ENCODE measurements around the gene USP17L13. TPM values are rescaled to one million over a fixed set of nuclear protein-coding genes. Genes with fewer than 3 reads are reported as not detected.
"Not testable (repeated sequence)": the region's sequence is repeated elsewhere in the genome, so short reads cannot be mapped to it uniquely, and the experiment has no call there.

USP17L13 gene
- polyA plus RNA-seq (2013, experiment 1 of 2): not detected
- polyA plus RNA-seq (2013, experiment 2 of 2): not detected

DNA sequence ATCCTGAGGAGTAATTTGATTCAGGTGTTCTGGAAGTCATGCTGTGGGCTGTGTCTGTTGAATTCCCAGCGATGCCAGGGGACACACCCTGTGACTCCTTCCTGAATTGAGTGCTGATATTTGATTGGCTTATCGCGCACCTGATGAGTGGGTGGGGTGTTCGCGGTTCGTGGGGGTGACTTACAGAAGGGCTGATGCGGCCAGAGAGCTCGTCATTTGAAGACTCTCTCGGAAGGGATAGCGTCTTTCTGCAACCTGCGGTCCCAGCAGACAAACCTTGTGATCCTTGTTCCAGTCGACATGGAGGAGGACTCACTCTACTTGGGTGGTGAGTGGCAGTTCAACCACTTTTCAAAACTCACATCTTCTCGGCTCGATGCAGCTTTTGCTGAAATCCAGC is at the start of gene USP17L13:
USP17L13 (plus strand) TSS at position 301 of the 400 bp plus-strand sequence; CDS start at position 301, 0 bp downstream.
- H3K4ac ChIP-seq (ENCODE audit: low read length); H2BK15ac ChIP-seq (ENCODE audit: low read length); H3K36me3 ChIP-seq (replicated peaks in 1 of 2; ENCODE audit: control insufficient read depth in 2 of 2, insufficient read depth in 2 of 2, low read length in 2 of 2); H2AK5ac ChIP-seq (ENCODE audit: low read depth, low read length); H3K9me3 ChIP-seq (replicated peaks in 1 of 2; ENCODE audit: control insufficient read depth in 2 of 2, insufficient read depth in 1 of 2, low read depth in 1 of 2, low read length in 2 of 2); H3K27me3 ChIP-seq (ENCODE audit: control insufficient read depth in 3 of 3, insufficient read depth in 3 of 3, low read depth in 1 of 3, low read length in 3 of 3); H2BK12ac ChIP-seq (ENCODE audit: low read length); H4K91ac ChIP-seq (ENCODE audit: low read depth, low read length, poor library complexity); H2BK5ac ChIP-seq (ENCODE audit: low read length); H4K8ac ChIP-seq (ENCODE audit: low read depth, low read length); H2BK120ac ChIP-seq (ENCODE audit: low read depth, low read length); H3K4me3 ChIP-seq (ENCODE audit: low read length in 2 of 2); H2AFZ ChIP-seq (ENCODE audit: low read length); H3K9ac ChIP-seq (ENCODE audit: low read depth, low read length, poor library complexity); H3K79me1 ChIP-seq (ENCODE audit: low read depth, low read length); H3K14ac ChIP-seq (ENCODE audit: low read length); H3K27ac ChIP-seq (replicated peaks; ENCODE audit: low read length); DNase-seq (ENCODE audit: low spot score); H3K4me2 ChIP-seq (ENCODE audit: insufficient read depth, low read length, poor library complexity, severe bottlenecking); H3K18ac ChIP-seq (ENCODE audit: low read length); H3K23ac ChIP-seq (ENCODE audit: low read depth, low read length, poor library complexity); H3K4me1 ChIP-seq (ENCODE audit: control insufficient read depth in 2 of 2, insufficient read depth in 1 of 2, low read depth in 1 of 2, low read length in 2 of 2): not testable (repeated sequence)
- WGBS, 2 donors (ENCODE audit: extremely low coverage in 2 of 2, insufficient read length in 2 of 2, insufficient replicate concordance in 1 of 2): no CpG with 5 or more reads among the region's 14 CpGs

GRCh38 chr4:9210357-9210756 is 14.3 kb upstream of the USP17L13 start, which contains the start of gene USP17L10:
Gene USP17L10, plus strand, starts transcription at chr4:9210657. Its CDS starts 0 bp downstream, at chr4:9210657.
- no CpG with 5 or more reads among the region's 13 CpGs for WGBS, 2 donors (ENCODE audit: extremely low coverage in 2 of 2, insufficient read length in 2 of 2, insufficient replicate concordance in 1 of 2)
- H3K4ac ChIP-seq (ENCODE audit: low read length); H4K8ac ChIP-seq (ENCODE audit: low read depth, low read length); H3K18ac ChIP-seq (ENCODE audit: low read length); H3K36me3 ChIP-seq (replicated peaks in 1 of 2; ENCODE audit: control insufficient read depth in 2 of 2, insufficient read depth in 2 of 2, low read length in 2 of 2); DNase-seq (ENCODE audit: low spot score); H4K91ac ChIP-seq (ENCODE audit: low read depth, low read length, poor library complexity); H3K4me2 ChIP-seq (ENCODE audit: insufficient read depth, low read length, poor library complexity, severe bottlenecking); H3K27ac ChIP-seq (replicated peaks; ENCODE audit: low read length); H3K4me1 ChIP-seq (ENCODE audit: control insufficient read depth in 2 of 2, insufficient read depth in 1 of 2, low read depth in 1 of 2, low read length in 2 of 2); H3K79me1 ChIP-seq (ENCODE audit: low read depth, low read length); H3K4me3 ChIP-seq (ENCODE audit: low read length in 2 of 2); H2BK15ac ChIP-seq (ENCODE audit: low read length); H2BK120ac ChIP-seq (ENCODE audit: low read depth, low read length); H3K9ac ChIP-seq (ENCODE audit: low read depth, low read length, poor library complexity); H3K27me3 ChIP-seq (ENCODE audit: control insufficient read depth in 3 of 3, insufficient read depth in 3 of 3, low read depth in 1 of 3, low read length in 3 of 3); H2AFZ ChIP-seq (ENCODE audit: low read length); H3K14ac ChIP-seq (ENCODE audit: low read length); H3K23ac ChIP-seq (ENCODE audit: low read depth, low read length, poor library complexity); H2BK12ac ChIP-seq (ENCODE audit: low read length); H2AK5ac ChIP-seq (ENCODE audit: low read depth, low read length); H3K9me3 ChIP-seq (replicated peaks in 1 of 2; ENCODE audit: control insufficient read depth in 2 of 2, insufficient read depth in 1 of 2, low read depth in 1 of 2, low read length in 2 of 2); H2BK5ac ChIP-seq (ENCODE audit: low read length): not testable (repeated sequence)

DNA sequence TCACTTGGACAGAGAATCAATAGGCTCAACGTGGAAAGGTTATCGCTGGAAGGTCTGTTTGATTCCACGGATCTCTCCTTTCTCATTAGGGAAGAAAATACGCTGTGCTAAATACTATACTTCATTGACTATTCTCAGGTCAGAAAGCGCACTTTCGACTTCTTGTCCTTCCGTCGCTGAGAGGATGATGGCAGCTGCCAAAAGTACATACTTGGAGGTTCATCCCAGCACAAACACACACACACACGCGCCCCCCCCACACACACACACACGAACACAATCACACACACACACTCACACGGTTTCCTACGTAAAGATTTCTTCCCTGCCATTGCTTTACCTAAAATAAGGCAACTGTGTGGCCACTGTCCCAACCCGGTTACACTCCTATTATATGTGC is 10.0 kb upstream of the USP17L13 start:
- not testable (repeated sequence) for H3K4me3 ChIP-seq (ENCODE audit: low read length in 2 of 2); H4K8ac ChIP-seq (ENCODE audit: low read depth, low read length); H3K4ac ChIP-seq (ENCODE audit: low read length); H3K79me1 ChIP-seq (ENCODE audit: low read depth, low read length); H2AFZ ChIP-seq (ENCODE audit: low read length); H3K14ac ChIP-seq (ENCODE audit: low read length); H3K4me2 ChIP-seq (ENCODE audit: insufficient read depth, low read length, poor library complexity, severe bottlenecking); H3K9me3 ChIP-seq (replicated peaks in 1 of 2; ENCODE audit: control insufficient read depth in 2 of 2, insufficient read depth in 1 of 2, low read depth in 1 of 2, low read length in 2 of 2); H3K4me1 ChIP-seq (ENCODE audit: control insufficient read depth in 2 of 2, insufficient read depth in 1 of 2, low read depth in 1 of 2, low read length in 2 of 2); H3K18ac ChIP-seq (ENCODE audit: low read length); DNase-seq (ENCODE audit: low spot score); H2BK15ac ChIP-seq (ENCODE audit: low read length); H2AK5ac ChIP-seq (ENCODE audit: low read depth, low read length); H3K23ac ChIP-seq (ENCODE audit: low read depth, low read length, poor library complexity); H2BK5ac ChIP-seq (ENCODE audit: low read length); H3K27me3 ChIP-seq (ENCODE audit: control insufficient read depth in 3 of 3, insufficient read depth in 3 of 3, low read depth in 1 of 3, low read length in 3 of 3); H2BK12ac ChIP-seq (ENCODE audit: low read length); H3K27ac ChIP-seq (replicated peaks; ENCODE audit: low read length); H2BK120ac ChIP-seq (ENCODE audit: low read depth, low read length); H4K91ac ChIP-seq (ENCODE audit: low read depth, low read length, poor library complexity); H3K9ac ChIP-seq (ENCODE audit: low read depth, low read length, poor library complexity); H3K36me3 ChIP-seq (replicated peaks in 1 of 2; ENCODE audit: control insufficient read depth in 2 of 2, insufficient read depth in 2 of 2, low read length in 2 of 2)
- WGBS, 2 donors (ENCODE audit: extremely low coverage in 2 of 2, insufficient read length in 2 of 2, insufficient replicate concordance in 1 of 2): no CpG with 5 or more reads among the region's 14 CpGs

DNA sequence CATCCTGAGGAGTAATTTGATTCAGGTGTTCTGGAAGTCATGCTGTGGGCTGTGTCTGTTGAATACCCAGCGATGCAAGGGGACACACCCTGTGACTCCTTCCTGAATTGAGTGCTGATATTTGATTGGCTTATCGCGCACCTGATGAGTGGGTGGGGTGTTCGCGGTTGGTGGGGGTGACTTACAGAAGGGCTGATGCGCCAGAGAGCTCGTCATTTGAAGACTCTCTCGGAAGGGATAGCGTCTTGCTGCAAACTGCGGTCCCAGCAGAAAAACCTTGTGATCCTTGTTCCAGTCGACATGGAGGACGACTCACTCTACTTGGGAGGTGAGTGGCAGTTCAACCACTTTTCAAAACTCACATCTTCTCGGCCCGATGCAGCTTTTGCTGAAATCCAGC is 9.6 kb upstream of the USP17L13 start, which contains the start of gene USP17L11:
USP17L11 (plus strand) TSS at position 301 of the 400 bp plus-strand sequence; CDS start at position 301, 0 bp downstream.
- H3K36me3 ChIP-seq (replicated peaks in 1 of 2; ENCODE audit: control insufficient read depth in 2 of 2, insufficient read depth in 2 of 2, low read length in 2 of 2); H3K4me2 ChIP-seq (ENCODE audit: insufficient read depth, low read length, poor library complexity, severe bottlenecking); H3K4me1 ChIP-seq (ENCODE audit: control insufficient read depth in 2 of 2, insufficient read depth in 1 of 2, low read depth in 1 of 2, low read length in 2 of 2); H3K27me3 ChIP-seq (ENCODE audit: control insufficient read depth in 3 of 3, insufficient read depth in 3 of 3, low read depth in 1 of 3, low read length in 3 of 3); H3K23ac ChIP-seq (ENCODE audit: low read depth, low read length, poor library complexity); H2BK15ac ChIP-seq (ENCODE audit: low read length); H3K9ac ChIP-seq (ENCODE audit: low read depth, low read length, poor library complexity); H3K27ac ChIP-seq (replicated peaks; ENCODE audit: low read length); H2AK5ac ChIP-seq (ENCODE audit: low read depth, low read length); H2BK120ac ChIP-seq (ENCODE audit: low read depth, low read length); H4K91ac ChIP-seq (ENCODE audit: low read depth, low read length, poor library complexity); H4K8ac ChIP-seq (ENCODE audit: low read depth, low read length); H2AFZ ChIP-seq (ENCODE audit: low read length); H3K9me3 ChIP-seq (replicated peaks in 1 of 2; ENCODE audit: control insufficient read depth in 2 of 2, insufficient read depth in 1 of 2, low read depth in 1 of 2, low read length in 2 of 2); DNase-seq (ENCODE audit: low spot score); H2BK5ac ChIP-seq (ENCODE audit: low read length); H3K18ac ChIP-seq (ENCODE audit: low read length); H3K4ac ChIP-seq (ENCODE audit: low read length); H3K14ac ChIP-seq (ENCODE audit: low read length); H3K79me1 ChIP-seq (ENCODE audit: low read depth, low read length); H2BK12ac ChIP-seq (ENCODE audit: low read length); H3K4me3 ChIP-seq (ENCODE audit: low read length in 2 of 2): not testable (repeated sequence)
- no CpG with 5 or more reads among the region's 14 CpGs for WGBS, 2 donors (ENCODE audit: extremely low coverage in 2 of 2, insufficient read length in 2 of 2, insufficient replicate concordance in 1 of 2)
